Hair follicle dermal papilla cell (primary cell): Measurements from ENCODE around the gene CNOT2. TPM values are rescaled to one million over a fixed set of nuclear protein-coding genes. Genes with fewer than 3 reads are reported as not detected.

Experiments
- total RNA-seq: library from RNA; depleted of rRNA; stranded (reverse); fragments of >200 nt; gene quantifications from 2 replicates; pipeline ENCODE4 v1.2.3, GENCODE V29; 2012

Gene CNOT2, protein sequence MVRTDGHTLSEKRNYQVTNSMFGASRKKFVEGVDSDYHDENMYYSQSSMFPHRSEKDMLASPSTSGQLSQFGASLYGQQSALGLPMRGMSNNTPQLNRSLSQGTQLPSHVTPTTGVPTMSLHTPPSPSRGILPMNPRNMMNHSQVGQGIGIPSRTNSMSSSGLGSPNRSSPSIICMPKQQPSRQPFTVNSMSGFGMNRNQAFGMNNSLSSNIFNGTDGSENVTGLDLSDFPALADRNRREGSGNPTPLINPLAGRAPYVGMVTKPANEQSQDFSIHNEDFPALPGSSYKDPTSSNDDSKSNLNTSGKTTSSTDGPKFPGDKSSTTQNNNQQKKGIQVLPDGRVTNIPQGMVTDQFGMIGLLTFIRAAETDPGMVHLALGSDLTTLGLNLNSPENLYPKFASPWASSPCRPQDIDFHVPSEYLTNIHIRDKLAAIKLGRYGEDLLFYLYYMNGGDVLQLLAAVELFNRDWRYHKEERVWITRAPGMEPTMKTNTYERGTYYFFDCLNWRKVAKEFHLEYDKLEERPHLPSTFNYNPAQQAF
- 132 and 177 TPM in 2 replicates for total RNA-seq

GRCh38 chr12:70242695-70243509 is at the start of gene CNOT2:
Gene CNOT2 (plus strand): TSS chr12:70243433. CDS start chr12:70278227, 34,794 bp downstream.

GRCh38 chr12:70365648-70366518 is 122.7 kb downstream of the CNOT2 start, which contains the start of gene KCNMB4:
Gene KCNMB4 (plus strand): TSS chr12:70366290. CDS start chr12:70366735, 445 bp downstream.

Other genes starting within 250 kb of the CNOT2 start
- gene KCNMB4, start 122.9 kb downstream of the CNOT2 start, total RNA-seq, result 2.6 and 2.8 TPM in 2 replicates